HG02981 (cell line): ENCODE data around the gene OTUB2.

Experiments
- ATAC-seq: cut with Tn5 transposase; IDR thresholded peaks from one replicate; pipeline ENCODE4 v1.9.1; 2021; ENCODE audit warnings: mild to moderate bottlenecking, moderate library complexity; ENCODE audit not compliant: unreplicated experiment

The OTUB2 gene

DNA sequence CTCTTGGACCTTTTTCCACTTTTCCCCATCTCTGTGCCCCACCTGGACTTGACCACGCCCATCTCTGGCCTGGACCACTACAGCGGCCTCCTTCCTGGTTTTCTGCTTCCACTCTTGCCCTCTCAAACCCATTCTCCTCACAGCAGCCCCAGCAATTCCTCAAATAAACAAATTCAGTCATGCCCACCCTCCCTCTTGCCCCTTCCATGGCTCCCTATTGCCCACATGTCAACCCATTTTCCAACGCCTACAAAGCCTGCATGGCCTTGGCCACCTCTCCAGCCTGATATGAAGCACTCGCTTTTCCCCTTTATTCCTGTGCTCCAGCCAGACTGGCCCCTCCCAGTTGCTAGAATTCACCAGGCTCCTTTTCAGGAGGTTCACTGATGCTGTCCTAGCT, 5.9 kb upstream of the OTUB2 start:
- ATAC-seq: no peak

DNA sequence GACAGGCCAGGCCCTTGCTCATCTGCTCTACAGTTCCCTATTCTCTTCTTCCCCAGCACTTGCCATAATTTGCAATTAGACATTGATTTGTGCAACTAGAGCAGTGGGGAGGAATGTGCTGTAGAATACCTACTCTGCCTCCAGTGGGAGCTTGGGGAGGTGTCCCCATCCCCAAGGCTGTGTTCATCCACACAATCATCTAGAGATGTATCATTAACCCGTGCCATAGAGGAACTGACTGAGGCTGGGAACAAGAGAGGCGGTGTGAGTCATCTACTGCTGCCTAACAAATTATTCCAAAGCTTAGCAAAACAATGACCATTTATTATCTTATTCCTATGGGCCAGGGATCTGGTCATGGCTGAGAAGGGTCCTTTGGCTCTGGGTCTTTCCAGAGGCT, 5.1 kb upstream of the OTUB2 start:
- ATAC-seq: no peak

DNA sequence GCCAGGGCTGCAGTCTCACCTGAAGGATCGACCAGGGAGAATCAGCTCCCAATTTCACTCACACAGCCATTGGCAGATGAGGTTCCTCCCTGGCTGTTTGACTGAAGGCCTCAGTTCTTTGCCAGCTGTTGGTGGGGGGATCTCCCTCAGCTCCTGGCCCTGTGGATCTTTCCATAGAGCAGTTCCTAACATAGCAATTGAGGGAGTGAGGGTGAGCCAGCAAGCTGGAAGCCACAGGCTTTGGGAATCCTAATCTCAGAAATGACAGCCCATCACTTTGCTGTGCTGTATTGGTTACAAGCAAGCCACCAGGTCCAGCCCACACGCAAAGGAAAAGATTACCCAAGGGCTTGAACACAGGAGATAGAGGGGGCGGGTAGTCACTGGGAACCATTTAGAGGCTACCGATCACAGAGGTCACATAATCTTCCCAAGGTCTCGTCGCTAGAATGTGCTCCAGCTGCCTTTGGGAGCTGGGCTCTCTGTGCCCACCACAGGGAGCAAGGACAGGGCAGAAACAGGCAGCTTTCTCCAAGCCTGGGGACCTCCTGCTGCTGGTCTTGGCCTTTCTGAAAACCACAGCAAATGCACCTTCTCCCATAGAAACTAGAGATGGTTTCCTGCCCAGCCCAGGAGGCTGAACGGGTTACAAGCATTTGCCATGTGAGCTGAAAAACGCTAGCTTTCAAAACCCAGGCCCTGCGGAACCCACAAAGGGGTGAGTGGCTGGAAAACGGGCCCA, 4.6 kb upstream of the OTUB2 start:
- ATAC-seq: no peak

DNA sequence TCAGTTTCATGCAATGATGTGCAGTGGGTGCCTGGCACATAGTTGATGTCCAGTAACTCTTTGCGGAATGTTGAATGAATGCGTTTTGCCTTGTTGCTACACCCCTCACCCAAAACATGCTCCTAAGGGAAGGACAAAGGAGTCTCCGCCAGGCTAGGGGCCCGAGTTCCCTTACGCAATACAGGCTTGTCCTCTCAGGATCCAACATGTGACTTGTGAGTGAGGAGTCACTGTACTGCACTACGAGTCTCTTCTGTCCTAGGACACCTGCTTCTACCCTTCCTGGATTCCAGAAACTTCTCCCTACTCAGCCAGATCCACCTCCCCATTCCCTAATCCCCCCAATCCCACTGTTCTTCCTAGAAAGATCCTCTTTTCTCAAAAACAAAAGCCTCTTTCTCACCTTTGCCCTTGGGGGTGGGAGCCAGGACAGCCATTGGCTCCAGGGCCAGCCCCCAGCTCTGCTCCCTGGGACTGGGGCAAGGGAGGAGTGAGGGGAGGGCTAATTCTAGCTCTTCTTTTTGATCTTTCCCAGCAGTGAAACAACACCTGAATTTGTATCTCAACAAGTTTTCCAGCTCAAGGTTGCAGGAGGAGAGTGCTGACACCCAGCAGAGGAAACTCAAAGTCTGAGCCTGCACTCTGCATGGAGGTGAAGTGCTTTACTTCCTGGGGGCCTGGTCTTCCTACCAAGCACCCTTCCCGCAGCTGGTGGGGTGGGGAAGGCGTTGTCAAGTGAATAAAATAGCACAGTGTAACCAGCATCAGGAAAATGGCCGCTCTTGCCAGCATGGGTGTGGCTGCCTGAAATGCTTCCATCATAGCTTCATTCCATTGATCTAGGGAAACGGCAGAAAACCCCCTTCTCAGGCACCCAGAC, 3.4 kb upstream of the OTUB2 start:
- no peak for ATAC-seq

DNA sequence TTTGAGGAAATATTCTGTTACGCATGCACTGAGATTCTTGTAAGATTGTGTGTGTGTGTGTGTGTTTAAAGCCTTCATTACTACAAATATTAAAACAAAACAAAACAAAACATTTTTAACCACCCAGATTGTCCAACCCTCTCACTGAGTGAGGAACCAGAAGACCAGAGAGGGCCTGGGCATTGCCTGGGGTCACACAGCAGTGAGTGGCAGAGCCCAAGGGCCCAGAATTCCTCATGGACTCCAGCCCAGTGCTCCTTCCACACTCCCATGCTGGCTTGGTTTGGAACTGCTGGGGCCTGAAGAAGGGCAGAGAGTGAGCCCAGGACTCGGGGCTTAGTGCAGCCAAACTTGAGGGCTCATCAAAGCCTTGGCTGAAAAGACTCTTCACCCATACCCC, 1.6 kb upstream of the OTUB2 start:
- ATAC-seq: no peak

DNA sequence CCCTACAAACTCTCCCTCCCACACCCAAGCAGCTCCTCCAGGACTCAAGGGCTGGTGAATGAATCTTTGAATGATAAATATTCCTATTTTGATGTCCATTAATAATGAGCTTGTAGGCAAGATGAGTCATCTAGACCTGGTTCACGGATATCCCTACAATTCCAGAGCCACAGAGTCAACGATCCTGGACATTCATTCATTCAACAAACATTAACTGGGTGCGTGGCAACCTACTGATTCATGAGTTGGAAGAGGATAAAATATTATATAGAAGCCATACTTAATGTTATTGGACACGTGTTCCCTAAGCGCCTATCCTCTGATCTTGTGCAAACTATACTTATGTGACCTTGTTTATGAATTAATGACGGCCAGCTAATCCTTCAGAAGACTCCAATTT, 420 bp upstream of the OTUB2 start:
- ATAC-seq: no peak

DNA sequence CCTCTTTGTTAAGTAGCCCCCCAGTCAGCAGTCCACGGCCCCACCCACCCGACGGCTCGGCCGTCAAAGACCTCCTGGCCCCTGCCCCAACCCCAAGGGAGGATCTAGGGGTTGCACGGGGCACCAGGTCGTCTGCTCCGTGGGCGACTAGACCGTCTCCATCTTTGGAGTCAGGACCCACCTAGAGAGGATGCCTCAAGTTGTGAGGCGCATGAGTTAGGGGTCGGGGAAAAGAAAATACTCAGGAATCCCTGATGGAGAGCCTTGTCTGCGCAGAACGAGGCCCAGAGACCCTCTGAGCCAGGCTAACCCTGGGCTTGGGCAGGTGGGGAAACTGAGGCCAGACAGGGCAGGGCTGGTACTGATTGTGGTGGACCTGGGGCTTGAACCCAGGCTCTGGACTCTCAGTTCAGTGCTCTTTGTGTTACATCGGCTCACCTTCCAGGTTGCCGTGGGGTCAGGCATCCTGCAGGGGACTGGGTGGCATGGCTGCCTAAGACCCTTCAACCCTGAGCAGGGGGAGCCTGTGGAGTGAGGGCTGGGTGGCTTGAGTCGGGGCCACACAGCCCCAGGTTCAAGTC, 839 bp downstream of the OTUB2 start:
- no peak for ATAC-seq

DNA sequence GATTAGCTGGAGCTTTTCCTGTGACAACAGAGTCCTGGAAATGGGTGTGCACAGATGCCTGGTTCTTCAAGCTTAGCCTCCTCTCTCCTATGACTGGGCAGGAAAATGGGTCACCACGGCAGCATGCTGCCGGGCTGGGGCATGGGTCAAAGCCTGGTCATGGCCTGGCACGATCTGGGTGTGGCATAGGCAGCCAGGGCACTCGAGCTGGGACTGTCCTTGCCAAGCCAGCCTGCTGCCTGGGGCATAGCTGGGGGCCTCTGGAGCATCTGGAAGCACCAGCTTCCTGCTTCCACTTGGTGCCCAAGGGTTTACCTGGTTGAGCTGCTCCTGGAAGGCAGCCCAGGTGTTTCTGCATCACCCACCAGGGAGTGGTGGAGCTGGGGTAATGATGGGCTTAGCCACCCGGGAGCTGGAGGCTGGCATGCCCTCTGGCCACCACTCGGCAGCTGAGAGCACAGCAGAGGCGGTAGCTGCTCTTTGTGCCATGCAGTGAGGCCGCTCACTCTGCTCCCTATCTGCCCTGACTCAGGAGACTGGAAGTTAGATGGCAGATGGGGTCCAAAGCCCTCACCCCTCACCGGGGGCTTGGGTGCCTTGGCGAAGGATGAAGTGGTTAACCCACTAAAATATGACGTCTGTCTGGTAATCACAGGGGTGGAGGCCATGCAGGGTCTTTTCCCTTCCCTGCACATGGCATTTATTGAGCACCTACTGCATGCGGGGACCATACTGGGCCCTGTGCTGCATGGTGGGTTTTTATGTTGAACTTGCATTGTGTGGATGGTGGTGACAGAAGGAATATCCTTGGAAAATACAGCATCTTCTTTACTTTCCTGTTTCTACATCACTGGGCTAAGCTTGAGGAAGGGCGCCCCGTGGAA, 1.7 kb downstream of the OTUB2 start:
- ATAC-seq: no peak

DNA sequence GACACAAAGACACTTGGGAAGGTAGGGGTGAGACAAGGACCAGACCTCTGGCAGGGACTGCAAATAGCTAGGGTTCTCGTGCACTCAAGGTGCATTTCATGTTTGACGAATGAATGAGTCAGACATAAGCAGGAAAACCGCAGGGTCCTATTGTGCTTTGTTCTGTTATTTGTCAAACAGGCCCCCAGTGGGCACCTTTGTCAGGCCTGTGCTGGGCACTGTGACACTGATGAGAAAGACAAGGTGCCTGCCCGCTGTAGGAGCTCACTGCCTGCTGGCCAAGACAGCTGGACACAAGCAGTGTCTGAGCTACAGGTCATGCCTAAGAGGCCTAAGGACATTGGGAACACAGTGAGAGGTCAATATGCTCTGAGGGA, 2.3 kb downstream of the OTUB2 start:
- no peak for ATAC-seq

DNA sequence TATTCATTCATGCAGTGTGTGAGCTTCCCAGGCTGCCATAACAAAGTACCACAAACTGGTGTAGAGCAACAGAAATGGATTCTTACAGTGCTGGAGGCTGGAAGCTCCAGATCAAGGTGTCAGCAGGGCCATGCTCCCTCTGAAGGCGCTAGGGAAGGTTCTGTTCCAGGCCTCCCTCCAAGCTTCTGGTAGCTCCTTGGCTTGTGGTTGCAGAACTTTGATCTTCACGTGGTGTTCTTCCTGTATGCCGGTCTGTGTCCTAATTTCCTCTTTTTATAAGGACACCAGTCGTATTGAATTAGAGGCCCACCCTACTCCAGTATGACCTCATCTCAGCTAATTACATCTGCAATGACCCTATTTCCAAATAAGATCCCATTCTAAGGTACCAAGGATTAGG, 3.1 kb downstream of the OTUB2 start:
- no peak for ATAC-seq

DNA sequence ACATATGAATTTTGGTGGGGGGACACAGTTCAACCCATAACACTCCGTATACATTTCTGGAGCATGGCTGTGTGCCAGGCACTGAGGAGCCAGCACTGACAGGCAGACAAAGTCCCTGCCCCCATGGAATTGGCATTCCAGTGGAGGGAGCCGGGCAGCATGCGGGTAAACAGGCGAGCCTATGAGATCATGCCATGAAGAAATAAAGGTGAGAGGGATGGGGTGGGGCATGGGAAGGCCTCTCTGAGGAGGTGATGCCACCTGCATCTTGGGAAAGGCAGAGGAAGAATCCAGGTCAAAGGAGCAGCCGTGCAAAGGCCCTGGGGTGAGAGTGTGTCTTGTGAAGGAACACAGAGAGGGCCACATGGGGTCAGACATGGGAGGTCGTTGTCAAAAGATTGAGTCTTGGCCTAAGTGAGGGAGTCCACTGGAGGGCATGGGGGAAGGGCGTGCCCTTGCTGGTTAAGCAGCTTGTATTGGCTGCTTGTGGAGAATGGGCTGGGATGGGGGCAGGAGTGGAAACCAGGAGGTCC, 3.6 kb downstream of the OTUB2 start:
- ATAC-seq: no peak

DNA sequence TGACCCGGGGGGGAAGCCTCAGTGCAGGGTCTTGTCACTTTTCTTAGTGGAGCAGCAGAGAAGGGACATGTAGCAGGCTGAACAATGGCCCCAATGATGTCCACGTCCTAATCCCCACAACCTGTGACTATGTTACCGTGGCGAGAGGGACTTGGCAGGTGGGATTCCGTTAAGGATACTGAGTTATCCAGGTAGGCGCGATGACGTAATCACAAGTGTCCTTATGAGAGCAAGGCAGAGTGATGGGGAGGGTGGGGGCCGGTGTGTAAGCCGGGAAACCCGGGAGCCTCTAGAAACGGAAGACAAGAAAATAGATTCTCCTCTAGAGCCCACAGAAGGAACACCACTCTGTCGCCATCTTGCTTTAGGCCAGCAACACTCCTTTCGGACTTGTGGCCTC, 4.4 kb downstream of the OTUB2 start:
- ATAC-seq: no peak

DNA sequence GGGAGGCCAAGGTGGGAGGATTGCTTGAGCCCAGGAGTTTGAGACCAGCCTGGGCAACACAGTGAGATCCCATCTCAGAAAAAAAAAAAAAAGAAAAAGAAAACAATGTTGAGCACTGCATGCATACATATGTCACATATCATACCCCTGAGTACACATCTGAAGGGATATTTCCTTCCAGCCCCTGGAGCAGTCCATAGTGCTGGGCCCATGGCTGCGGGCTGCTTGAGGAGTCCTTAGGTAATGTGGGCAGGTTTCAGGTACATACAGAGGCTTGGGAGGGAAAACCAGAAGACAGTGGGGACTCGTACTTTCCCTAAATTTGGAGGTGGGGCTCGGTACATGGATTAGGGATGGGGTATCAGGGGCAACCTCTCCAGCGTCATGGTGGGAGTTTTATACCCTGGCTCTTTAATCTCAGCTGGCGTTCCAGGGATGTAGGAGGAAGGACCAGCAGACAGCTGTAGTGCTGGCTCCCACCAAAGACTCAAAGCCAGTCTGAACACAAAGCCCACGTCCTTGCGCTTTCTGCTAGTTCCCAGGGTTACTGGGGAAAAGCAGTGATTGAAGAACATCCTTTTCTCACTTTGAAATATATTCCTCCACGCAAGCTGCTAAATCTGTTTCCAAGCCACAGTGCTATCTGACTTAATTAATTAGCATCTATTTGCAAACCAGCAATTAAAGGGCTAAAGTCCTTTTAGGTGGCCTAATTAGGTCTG, 5.2 kb downstream of the OTUB2 start:
- no peak for ATAC-seq

DNA sequence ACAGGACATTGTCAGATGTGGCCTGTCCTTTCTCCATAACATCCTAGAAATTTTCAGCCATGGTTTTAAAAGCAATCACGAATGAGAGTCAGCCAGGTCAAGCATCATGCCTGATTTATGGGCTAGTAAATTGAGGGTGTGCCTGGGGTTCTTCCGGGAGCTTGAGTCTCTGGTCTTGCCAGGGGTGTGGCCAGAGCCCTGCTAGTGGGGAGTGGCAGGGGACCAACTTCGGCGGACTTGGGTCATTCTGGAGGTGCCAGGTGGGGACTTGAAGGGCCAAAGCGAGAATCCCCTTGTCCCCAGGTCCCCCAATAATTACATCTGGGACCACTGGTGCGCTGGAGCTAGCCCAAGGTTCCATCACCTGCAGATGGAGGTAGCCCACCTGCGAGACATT, 5.7 kb downstream of the OTUB2 start:
- ATAC-seq: no peak

DNA sequence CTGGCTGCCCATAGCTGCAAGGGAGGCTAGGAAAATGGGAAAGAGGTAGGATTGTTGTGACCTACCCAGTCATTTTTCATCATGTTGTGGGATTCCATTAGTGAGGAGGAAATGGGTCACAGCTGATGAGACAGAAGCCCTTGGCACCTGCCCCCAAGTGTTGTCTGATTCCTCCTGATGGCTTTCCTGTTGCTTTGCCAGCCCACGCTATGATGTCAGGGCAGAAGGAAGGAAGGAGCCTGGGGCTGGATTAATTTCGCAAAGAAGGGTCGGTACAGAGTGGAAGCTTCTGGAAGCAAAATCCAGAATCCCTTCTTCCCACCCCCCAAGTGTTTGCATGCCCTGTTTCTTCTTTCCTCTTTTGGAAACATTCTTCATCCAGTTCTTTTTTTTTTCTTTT, 8.7 kb downstream of the OTUB2 start:
- ATAC-seq: no peak

DNA sequence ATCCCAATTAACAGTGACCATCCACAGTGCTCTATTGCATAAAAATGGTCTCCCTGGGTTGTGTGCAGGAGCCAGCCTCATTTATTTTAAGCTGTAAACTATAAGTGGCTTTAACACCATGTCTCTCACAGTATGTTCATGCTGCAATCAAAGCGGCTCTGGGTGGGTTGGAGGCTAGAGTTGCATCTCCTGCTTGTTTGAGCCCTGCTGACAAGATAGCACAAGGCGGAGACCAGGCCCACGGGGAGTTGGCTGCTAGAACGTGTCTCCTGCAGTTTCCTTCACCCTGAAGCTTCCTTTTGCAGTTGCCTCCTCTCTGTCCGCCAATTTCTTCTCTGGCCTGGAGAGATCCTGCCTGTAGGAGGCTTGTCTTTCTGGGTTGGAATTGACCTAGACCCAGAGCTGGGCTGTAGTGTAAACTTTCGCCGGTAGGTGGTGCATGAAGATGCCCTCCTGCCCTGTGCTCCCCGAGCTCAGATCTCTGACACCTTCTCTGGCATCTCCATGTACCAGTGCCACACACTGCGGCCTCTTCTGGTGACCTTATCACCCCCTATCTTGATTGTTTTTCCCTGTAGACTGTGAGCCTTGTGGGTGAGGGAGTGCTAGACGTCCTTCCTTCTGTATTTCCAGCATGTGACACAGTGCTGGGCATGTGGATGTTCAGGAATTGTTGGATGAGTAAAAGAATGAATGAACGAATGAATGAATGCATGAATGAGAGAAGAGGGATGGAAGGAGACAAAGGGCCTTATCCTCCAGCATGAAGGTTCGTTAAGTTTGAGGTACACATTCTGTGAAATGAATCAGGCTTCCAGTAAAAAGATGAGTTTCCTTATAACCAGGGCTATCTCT, 10.4 kb downstream of the OTUB2 start:
- ATAC-seq: peak; percentile 88

DNA sequence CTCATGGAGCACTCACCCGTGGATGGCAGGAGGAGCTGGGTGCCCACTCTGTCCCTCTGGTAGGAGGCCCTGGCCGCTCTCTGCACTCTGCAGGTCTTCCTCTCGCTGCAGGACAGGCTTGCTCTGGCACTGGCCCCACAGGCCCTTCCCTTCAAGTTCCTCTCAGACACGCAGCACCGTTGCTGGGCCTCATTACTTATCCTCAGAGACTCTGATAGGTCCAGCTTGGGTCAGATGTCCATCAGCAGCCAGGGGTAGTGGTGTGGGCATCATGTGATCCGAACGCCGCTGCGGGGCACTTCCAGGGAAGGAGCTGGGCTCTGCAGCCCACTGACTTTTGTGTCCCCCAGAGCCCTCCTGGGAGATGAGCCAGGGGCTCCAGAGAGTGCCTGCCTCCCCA, 11.8 kb downstream of the OTUB2 start:
- ATAC-seq: no peak

DNA sequence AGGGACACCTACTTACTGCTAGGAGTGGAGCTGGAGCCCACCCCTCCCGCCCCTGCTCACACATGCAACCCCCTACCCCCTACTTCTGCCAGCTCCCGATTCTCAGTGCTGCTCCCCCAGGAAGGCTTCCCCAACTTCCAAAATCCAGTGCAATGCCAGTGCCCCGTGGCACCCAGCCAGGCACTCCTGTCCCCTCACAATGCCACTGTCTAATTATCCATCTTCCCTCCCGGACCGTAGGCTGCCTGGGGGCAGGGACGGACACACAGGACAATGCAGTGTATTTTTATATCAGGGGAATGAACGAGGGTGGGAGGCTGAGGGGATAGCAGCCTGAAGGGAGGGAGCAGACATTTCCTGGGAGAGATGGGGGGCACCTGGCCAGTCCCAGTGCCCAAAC, 12.4 kb downstream of the OTUB2 start:
- ATAC-seq: no peak

DNA sequence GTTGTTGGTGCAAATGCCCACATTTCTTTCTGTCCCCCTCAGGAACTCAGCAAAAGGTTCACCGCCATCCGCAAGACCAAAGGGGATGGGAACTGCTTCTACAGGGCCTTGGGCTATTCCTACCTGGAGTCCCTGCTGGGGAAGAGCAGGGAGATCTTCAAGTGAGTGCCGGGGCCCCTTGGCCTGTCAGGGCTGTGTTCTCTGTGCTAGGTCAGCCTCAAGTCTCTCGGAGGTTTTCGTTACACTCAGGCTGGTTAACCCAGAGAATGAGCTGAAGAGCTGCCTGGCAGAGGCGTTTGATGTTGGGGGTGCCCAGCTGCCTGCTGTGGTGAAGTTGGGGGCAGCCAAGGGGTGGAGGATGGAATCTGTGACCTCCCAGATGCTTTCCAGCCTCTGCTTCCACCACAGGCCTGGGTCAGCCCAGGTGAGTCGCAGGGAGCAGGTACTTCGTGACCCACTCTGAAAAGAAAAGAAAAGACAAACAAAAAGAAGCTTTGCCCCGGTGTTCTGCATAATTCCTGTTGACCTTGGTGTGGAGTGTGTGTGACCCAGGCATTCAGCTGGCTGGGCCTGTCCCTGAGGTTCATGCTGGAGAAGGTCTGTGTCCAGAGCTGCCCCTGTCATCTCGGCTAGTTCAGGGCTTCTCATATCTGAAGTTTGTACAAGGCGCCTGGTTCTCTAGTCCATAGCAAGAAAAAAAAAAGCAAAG, 12.9 kb downstream of the OTUB2 start:
- no peak for ATAC-seq
